SK-N-MC (cell line): ENCODE results near the gene WFIKKN1.

Experiments used
- DNase-seq: peaks from one replicate; pipeline ENCODE4 v3.0.0-alpha.2; 2011; ENCODE audit warnings: low read depth, low spot score
- H3K27ac ChIP-seq: fragments of 200-600 bp; sonication (generic); 2 replicates; pipeline ENCODE4 v1.5.1; 2016; ENCODE audit warnings: mixed run types
- H3K36me3 ChIP-seq: fragments of 200-600 bp; sonication (generic); 2 replicates; pipeline ENCODE4 v1.6.1; 2017; ENCODE audit warnings: antibody characterized with exemption, low read length, mixed read lengths; ENCODE audit not compliant: insufficient read depth
- H3K4me3 ChIP-seq: fragments of 200-600 bp; sonication (generic); 2 replicates; pipeline ENCODE4 v1.5.1; 2016
- H3K9ac ChIP-seq: fragments of 200-600 bp; sonication (generic); 2 replicates; pipeline ENCODE4 v1.8.0; 2017; ENCODE audit warnings: mixed run types, mixed read lengths; ENCODE audit not compliant: insufficient read length
- H3K9me3 ChIP-seq: fragments of 200-600 bp; sonication (generic); 2 replicates; pipeline ENCODE4 v1.6.1; 2017; ENCODE audit warnings: low read depth, mild to moderate bottlenecking, antibody characterized with exemption, low read length, moderate library complexity, mixed read lengths
- EZH2 ChIP-seq: fragments of 200-600 bp; sonication (generic); IDR thresholded peaks from one replicate; pipeline ENCODE4 v1.6.1; 2017; ENCODE audit warnings: antibody characterized with exemption
- FOXP2 ChIP-seq: optimal IDR thresholded peaks from 2 replicates; pipeline ENCODE3; 2011; ENCODE audit warnings: mild to moderate bottlenecking, moderate library complexity; ENCODE audit not compliant: insufficient read depth; ENCODE audit errors: extremely low read length, control extremely low read depth
- POLR2AphosphoS5 ChIP-seq: IDR thresholded peaks from 2 replicates; pipeline ENCODE4 v1.6.1; 2012; ENCODE audit warnings: mild to moderate bottlenecking, low read depth, low read length, borderline replicate concordance

WFIKKN1 gene

GRCh38 chr16:630815-631405 is at the start of gene WFIKKN1:
Gene WFIKKN1, plus strand, starts transcription at chr16:630985. Its CDS starts 269 bp downstream, at chr16:631254.
- TF ChIP-seq EZH2: no peak
- TF ChIP-seq FOXP2: no peak
- no peak for TF ChIP-seq POLR2AphosphoS5
- Histone ChIP-seq H3K27ac (no peak within 1 kb of the TSS), H3K9ac (no peak within 1 kb of the TSS), H3K36me3 (no peaks in the 10 kb centered on the region), H3K9me3 (no peaks in the 10 kb centered on the region), H3K4me3 (no peak within 1 kb of the TSS)
- DNase-seq: no peak

GRCh38 chr16:582218-582613 is 48.6 kb upstream of the WFIKKN1 start:
- DNase-seq: no peak
- Histone ChIP-seq H3K9ac (no peak overlapping the region), H3K9me3 (no peaks in the 10 kb centered on the region), H3K27ac (no peak overlapping the region), H3K36me3 (no peaks in the 10 kb centered on the region), H3K4me3 (no peak overlapping the region)
- no peak for TF ChIP-seq EZH2
- no peak for TF ChIP-seq FOXP2
- TF ChIP-seq POLR2AphosphoS5: no peak

- Histone ChIP-seq H3K36me3 (no peaks in the 10 kb centered on the region), H3K4me3 (no peak overlapping the region), H3K9me3 (no peaks in the 10 kb centered on the region), H3K27ac (no peak overlapping the region), H3K9ac (no peak overlapping the region)
- TF ChIP-seq FOXP2: no peak
- no peak for TF ChIP-seq POLR2AphosphoS5
- TF ChIP-seq EZH2: no peak
- no peak for DNase-seq
Measured at GRCh38 chr16:582614-583331, 48.0 kb upstream of the WFIKKN1 start.

- no peak for DNase-seq
- no peak overlapping the region for H3K4me3 ChIP-seq
- no peak overlapping the region for H3K9ac ChIP-seq
Measured at GRCh38 chr16:583470-583814, 47.3 kb upstream of the WFIKKN1 start.

GRCh38 chr16:583815-584591 is 46.8 kb upstream of the WFIKKN1 start:
- no peak overlapping the region for H3K9ac ChIP-seq
- peak; percentile 28; the same call in 1 of the 2 replicates for TF ChIP-seq POLR2AphosphoS5
- no peak for TF ChIP-seq FOXP2
- no peaks in the 10 kb centered on the region for H3K36me3 ChIP-seq
- H3K9me3 ChIP-seq: no peaks in the 10 kb centered on the region
- H3K27ac ChIP-seq: no peak overlapping the region
- no peak for DNase-seq
- H3K4me3 ChIP-seq: no peak overlapping the region

More at GRCh38 chr16:583470-583814, 47.3 kb upstream of the WFIKKN1 start:
- no peak overlapping the region for H3K27ac ChIP-seq
- no peaks in the 10 kb centered on the region for H3K9me3 ChIP-seq
- TF ChIP-seq POLR2AphosphoS5 (no peak), FOXP2 (no peak), EZH2 (no peak)
- H3K36me3 ChIP-seq: no peaks in the 10 kb centered on the region

GRCh38 chr16:585351-585750 is 45.4 kb upstream of the WFIKKN1 start:
- H3K27ac ChIP-seq: no peak overlapping the region
- no peaks in the 10 kb centered on the region for H3K36me3 ChIP-seq
- no peak for DNase-seq
- TF ChIP-seq EZH2: no peak
- TF ChIP-seq POLR2AphosphoS5: 0 out of 2 replicates have a peak, but pooled peaks have one; percentile 12
- H3K9me3 ChIP-seq: no peaks in the 10 kb centered on the region
- no peak overlapping the region for H3K9ac ChIP-seq
- H3K4me3 ChIP-seq: no peak overlapping the region

- H3K9me3 ChIP-seq: no peaks in the 10 kb centered on the region
- DNase-seq: no peak
- no peaks in the 10 kb centered on the region for H3K36me3 ChIP-seq
- H3K27ac ChIP-seq: no peak overlapping the region
- H3K9ac ChIP-seq: no peak overlapping the region
- TF ChIP-seq EZH2 (no peak), FOXP2 (no peak), POLR2AphosphoS5 (no peak)
- no peak overlapping the region for H3K4me3 ChIP-seq
Measured at GRCh38 chr16:586047-586644, 44.6 kb upstream of the WFIKKN1 start.

GRCh38 chr16:586645-587590 is 43.9 kb upstream of the WFIKKN1 start:
- no peak overlapping the region for H3K9ac ChIP-seq

More at GRCh38 chr16:586645-587590, 43.9 kb upstream of the WFIKKN1 start:
- H3K36me3 ChIP-seq: no peaks in the 10 kb centered on the region
- no peak overlapping the region for H3K27ac ChIP-seq
- no peaks in the 10 kb centered on the region for H3K9me3 ChIP-seq
- TF ChIP-seq EZH2 (no peak), POLR2AphosphoS5 (no peak), FOXP2 (no peak)
- no peak for DNase-seq
- H3K4me3 ChIP-seq: no peak overlapping the region
